IPS-18c (cell line): Measurements from ENCODE around the gene ANTKMT.

Source experiments
- H3K4me3 ChIP-seq: 2 replicates; pipeline ENCODE4 v1.7.0; 2013; ENCODE audit warnings: low read depth, mild to moderate bottlenecking, low read length, moderate library complexity; ENCODE audit not compliant: insufficient read depth
- H3K9me3 ChIP-seq: one replicate; pipeline ENCODE4 v1.6.1; 2013; ENCODE audit warnings: mild to moderate bottlenecking, low read length, moderate library complexity; ENCODE audit not compliant: control insufficient read depth, insufficient read depth

The ANTKMT gene

DNA sequence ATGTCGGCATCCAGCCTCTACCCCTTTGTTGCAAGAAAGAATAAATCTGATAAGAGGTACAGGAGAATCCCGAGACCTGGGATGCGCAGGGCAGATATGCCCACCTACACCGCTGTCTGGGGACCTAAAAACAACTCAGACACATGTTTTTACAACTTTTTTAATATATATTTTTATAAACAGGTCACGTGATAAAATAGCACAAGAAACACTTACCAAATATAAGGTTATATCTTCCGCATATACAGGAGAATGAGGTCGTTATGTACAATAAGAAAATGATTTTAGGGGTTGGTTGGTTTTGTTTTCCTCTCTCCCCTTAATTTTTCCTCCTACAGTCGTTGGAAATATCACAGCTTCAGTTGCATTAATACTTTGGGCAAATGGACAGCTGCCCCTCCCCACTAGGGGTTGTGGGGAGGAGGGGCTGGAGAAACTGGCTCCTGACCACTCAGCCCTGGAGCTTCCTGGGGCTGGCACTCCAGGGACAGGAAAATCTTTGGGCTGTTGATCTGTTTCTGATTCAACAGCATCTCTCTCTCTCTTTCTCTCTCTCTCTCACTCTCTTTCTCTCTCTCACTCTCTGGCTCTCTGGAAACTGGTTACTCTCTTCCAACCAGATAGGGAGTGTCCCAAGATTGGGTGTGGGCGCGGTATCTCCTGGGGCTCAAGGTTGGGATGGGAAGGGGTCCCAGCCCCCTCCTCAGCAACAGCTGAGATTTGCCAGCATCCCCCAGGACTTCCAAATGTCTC is 28.4 kb upstream of the ANTKMT start:
- Histone ChIP-seq H3K4me3 (no peak overlapping the region), H3K9me3 (no peaks in the 10 kb centered on the region)

DNA sequence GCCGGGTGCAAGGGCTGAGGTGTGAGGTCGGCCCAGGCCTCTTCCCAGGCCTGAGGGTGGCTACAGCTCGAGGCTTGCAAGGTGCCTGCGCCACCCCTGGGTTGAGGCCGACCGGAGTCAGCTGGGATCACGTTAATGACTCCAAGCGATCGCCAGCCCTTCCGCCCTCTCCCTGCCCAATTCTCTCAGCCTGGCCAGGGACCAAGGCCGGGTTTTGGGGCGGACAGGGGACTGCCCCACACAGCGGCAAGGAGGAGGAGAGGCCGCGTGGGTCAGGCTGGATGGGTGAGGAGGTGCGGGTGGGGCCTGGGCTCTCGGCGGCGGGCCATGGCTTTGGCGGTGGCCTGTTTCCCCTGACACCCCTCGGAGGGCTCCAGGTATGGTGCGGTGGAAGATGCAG is 27.6 kb upstream of the ANTKMT start:
- Histone ChIP-seq H3K4me3 (peak overlapping the region; percentile 57), H3K9me3 (no peaks in the 10 kb centered on the region)

DNA sequence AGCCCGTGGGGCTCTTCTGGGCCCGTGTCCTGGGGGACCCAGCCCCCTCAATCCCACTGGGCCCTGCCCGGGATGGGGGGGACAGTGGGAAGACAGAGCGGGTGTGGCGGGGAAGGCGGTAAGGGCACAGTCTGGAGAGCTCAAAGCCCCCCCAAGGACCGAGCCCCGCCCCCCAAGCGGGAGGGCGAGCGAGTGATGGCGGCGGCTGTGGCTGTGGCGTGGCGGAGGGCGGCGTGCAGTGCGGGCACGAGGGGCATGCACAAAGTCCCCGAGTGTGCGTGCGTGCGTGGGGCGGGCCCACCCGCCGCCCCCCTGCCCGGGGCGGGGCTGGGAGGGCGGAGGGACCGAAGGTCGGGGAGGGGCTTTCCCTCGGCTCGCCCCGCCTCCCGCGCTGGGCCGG is 27.2 kb upstream of the ANTKMT start:
- H3K4me3 ChIP-seq = peak overlapping the region; percentile 57

DNA sequence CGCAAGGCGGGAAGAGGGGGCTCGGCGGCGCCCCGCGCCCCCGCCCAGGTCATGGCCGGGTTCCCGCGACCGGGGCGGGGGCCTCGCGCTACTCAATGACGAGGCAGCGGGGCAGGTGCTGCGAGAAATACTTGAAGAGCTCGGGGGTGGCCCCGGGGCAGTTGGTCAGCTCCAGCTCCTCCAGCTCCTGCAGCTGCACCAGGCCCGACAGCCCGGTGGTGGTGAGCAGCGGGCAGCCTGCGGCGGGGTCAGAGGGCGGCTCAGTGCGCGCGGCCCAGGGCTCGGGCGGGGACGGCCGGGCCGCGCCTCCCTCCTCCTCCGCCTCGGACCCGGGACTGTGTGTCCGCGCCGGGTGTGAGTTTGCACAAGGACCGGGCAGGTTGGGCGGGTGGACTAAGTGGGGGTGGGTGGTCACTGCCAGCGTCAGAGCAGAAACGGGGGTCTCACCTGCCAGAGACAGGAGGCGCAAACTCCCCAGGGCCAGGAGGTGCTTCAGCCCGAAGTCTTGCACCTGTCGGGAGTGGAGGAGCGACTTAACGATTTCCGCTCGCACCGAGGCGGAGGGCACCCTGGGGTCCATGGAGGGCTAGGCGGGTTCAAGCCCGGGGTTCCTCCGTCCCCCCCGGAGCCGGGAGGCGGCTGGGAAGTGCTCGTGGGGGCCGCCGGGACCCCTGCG is 26.6 kb upstream of the ANTKMT start:
- Histone ChIP-seq H3K4me3 (peak overlapping the region; percentile 57), H3K9me3 (no peaks in the 10 kb centered on the region)

More for the DNA sequence above, 27.2 kb upstream of the ANTKMT start:
- H3K9me3 ChIP-seq = no peaks in the 10 kb centered on the region

DNA sequence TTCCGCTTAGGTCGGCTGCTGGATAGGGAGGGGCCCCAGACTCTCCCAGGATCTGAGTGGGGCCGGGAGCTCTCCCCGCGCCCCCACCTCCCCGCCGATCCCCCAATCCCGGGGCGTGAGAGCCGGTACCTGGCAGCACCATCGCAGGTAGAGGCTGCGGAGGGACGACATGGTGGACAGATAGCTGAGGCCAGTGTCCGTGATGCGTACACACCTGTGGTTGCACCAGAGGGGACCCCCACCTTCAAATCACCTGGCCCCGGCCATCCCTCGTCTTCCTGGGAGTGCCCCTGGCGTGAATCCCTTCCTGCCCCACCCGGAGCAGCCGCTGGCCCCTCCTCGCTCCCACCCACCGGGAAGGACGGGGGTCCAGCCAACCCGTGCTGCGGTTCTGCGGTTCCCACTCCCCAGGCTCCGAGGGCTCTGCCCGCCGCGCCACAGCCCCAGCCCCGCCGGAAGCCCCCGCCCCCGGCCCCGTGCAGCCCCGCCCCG is 26.0 kb upstream of the ANTKMT start:
- H3K4me3 ChIP-seq = peak overlapping the region; percentile 57
- H3K9me3 ChIP-seq = no peaks in the 10 kb centered on the region

DNA sequence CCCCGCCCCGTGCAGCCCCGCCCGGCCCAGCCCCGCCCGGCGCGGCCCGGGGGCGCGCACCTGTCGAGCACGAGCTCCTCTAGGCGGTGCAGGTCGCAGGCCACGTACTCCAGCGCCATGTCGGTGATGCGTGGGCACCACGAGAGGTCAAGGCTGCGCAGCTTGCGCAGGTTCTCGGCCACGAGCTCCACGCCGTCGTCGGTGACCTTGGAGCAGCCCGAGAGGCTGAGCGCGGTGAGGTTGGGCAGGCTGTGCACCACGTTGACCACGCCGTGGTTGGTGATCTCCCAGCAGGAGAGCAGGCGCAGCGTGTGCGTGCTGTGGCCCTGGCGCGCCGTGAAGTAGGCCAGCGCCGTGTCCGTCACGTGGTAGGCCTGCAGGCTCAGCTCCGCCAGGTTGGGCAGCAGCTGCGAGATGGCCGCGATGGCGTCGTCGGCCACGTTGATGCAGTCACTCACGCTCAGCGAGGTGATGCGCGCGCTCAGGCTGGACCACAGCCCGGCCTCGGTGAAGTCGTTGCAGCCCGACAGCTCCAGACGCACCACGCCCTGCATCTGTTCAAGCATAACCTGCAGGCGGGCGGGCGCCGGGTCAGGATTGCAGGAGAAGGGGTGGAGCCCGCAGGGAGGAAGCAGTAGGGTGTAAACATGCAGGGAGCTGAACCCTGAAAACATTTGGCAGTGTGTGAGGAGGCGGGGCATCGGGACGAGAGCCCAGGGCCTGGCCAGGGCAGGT is 25.4 kb upstream of the ANTKMT start:
- H3K9me3 ChIP-seq = no peaks in the 10 kb centered on the region
- peak overlapping the region; percentile 65 for H3K4me3 ChIP-seq

DNA sequence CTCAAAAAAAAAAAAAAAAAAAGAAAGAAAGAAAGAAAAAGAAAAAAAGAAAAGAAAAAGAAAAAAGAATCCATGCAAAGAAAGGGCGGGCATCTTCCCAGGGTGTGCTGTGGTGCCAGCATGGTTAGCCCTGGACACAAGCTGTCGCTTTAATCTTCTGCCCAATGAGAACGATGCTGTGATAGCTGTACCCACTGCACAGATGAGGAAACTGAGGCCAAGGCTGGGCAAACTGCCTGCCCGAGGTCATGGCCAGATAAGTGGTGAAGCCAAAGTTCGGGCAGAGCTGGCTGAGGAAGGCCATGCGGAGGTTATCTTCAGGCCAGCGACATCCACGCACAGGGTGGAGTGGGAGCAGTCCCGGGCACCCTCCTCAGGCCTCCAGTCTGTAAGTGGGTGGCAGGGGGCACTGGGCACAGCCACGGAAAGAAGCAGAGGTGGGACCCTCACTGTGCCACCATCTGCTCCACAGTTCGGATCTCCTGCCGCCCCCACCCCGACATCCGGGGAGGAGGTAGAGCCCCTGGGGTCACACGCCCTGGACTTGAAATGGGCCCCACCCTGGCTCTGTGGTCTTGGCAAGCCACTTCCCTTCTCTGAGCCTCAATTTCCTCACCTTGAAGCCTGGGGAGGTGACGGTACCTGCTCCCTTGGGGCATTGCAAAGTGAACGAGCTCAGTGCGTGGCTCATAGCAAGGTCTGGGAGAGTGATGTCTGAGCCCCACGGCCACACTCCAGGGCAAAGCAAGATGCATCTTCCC is 21.9 kb upstream of the ANTKMT start:
- H3K4me3 ChIP-seq = no peak overlapping the region
- H3K9me3 ChIP-seq = no peaks in the 10 kb centered on the region

DNA sequence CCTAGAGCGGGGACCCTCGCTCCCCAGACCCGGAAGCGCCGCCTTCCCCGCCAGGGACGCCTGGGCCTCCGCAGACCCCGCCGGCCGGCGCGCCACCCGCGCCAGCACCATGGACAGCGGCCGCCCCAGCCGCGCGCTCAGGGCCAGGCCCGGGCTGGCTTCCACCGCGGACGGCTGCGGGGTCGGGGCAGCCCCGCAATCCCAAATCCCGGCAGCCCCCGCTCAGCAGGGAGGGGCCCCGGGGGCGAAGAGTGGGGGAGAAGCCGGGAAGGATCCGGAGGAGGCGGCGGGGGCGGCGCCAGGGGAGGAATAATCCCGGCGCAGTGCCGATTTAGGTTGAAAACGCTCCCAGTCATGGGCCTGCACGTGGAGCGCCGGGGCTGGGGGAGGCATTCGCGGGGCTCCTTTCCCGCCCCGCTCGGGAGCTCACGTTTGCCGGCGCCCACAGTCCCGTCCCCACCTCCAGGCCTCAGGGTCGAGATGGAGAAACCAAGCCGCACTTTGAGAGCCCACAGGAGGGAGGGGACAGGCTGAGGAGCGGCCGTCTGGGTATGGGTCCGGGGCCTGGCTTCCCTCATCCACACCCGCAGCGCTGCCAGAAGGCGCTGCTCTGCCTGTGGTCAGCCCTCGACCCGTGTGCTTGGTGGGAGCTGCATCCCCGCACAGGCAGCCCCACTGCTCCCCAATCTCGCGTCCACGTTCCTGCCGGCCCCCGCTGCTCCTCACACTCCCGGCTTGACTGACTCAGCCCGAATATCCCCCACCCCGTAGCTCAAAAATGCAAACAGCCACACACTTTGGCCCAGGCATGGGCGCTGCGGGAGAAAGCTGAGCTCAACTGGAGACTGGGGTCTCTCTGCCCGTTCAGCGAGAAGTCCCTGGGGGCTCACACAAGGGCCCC is 20.0 kb upstream of the ANTKMT start:
- Histone ChIP-seq H3K9me3 (no peaks in the 10 kb centered on the region), H3K4me3 (peak overlapping the region; percentile 36)

DNA sequence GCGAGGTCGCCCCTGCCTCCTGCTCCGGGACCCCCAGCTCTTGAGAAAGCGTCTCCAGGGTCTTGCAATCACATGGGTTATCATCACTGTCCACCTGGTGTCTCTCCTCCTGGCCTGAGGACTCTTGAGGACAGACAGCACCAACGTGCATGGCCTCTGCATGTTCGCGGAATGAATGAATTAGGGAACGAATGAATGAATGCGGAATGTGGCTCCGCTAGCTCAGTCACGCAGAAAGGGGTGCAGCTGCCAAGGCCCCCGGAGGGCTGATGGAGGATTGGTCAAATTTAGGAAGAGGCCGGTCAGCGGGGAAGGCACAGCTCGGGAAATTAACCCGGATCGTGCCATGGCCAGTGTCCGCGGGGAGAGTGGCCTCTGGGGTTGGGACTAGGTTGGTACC is 18.6 kb upstream of the ANTKMT start:
- no peaks in the 10 kb centered on the region for H3K9me3 ChIP-seq
- H3K4me3 ChIP-seq = no peak overlapping the region

DNA sequence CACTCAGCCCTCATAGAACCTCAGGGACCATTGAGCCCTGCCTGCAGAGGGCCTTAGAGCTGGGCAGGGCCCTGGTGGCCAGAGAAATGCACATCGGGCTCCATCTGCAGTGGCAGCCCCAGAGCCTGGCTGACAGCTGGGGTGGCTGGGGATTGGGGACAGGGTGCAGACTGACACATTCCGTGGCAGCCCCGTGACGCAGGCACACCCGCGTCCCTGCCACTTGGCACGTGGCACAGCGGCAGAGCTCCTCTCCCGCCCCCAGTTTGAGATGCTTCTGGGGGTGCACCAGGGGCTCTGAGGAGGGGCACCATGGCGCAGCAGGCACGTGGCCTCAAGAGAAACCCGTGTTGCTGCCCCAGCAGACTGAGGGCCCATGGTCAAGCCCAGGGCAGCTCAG is 17.5 kb upstream of the ANTKMT start:
- Histone ChIP-seq H3K4me3 (no peak overlapping the region), H3K9me3 (no peaks in the 10 kb centered on the region)

DNA sequence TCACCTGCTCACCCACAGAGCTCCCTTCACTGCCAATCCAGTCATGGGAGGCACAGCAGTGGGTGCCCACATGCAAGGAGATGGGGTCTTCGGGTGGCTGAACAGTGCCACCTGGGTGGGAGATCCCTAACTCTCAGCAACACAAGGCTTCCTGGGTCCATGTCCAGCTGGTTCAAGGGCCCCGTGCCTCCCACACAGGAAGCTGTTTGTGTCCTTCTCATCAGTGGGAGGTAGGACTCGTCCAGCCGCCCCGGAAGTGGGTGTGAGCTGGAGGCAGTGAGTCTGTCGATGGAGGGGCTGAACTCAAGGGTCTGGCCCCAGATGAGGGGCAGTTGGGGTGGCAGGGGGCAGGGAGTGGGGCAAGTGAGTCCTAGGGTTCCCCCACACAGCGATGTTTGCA is 16.9 kb upstream of the ANTKMT start:
- H3K4me3 ChIP-seq = no peak overlapping the region

DNA sequence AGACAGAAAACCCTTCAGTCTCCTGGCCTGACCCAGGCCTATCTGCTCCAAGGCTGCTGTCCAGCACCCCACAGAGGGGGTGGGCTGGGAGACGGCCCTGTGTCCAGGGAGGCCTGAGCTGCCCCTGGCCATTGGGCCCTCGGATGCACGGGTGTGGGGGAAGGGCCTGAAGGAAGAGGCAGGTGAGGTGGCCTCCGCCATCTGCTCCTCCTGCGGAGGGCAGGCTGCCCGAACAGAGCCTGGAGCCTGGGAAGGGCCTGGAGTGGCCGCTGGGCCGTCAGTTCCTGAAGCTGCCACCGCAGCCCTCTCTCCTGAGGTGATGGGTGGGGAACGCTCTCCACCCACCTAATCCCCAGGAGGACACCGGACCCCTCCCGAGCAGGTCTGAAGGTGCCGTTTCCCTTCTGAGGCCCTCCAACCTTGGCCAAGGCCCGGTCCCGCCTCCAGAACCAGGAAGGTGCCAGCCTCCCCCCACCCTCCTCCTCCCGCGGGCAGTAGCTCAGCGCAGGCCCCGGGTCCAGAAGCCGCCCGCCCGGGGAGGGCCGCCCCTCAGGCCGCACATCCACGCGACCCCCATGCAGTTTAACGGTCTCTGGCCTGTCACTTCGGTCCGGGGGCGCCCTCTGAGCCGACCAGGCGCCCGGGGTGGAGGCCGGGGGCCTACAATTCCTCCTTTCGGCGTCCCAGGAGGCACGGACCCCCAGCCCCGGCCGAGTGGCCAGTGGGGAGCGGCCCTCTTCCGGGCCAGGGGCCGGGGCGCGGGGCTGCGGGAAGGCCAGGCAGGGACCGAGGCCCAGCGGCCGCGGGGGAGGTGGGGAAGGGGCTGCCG is 16.2 kb upstream of the ANTKMT start:
- peak overlapping the region; percentile 34; the same call in 1 of the 2 replicates for H3K4me3 ChIP-seq
- no peaks in the 10 kb centered on the region for H3K9me3 ChIP-seq

More for the DNA sequence above, 16.9 kb upstream of the ANTKMT start:
- H3K9me3 ChIP-seq = no peaks in the 10 kb centered on the region

DNA sequence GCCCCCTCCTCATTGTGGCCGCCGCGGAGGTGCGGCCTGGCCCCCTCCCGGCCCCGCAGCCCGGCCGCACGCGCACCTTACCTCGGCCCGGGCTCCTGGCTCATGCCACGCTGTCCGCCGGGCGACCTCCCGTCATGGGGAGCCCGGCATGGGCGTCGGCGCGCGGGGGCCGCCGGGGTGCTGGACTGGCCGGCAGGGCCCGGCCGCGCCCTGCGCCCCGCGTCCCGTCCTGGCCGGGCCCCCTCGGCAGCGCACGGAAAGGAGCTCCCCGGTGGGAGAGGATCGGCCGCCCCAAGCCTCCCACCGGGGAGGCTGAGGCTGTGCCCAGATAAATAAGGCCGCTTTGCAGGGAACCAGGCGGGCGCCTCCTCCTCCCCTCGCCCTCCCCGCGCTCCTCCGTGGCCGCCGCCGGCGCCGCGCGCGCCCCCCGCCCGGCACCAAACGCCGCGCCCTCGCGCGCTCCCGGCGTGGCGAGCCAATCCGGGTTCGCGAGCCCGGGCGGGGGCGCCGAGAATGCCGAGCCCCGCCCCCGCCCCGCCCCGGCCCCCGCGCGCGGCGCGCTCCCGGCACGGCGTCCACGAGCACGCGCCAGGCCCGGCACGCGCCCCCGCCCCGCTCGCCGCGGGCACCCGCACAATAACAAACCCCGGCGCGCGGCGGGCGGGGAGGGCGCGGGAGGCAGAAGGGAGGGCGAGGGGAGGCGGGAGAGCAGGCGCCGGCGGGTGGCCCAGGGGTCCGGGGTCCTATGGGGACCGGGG is 15.3 kb upstream of the ANTKMT start, which contains the start of gene FBXL16:
TSS of gene FBXL16 (minus strand) at position 371 of the 758 bp plus-strand sequence. CDS start 8,396 bp downstream, outside the sequence.
- Histone ChIP-seq H3K4me3 (peak within 1 kb of the TSS; percentile 50), H3K9me3 (no peaks in the 10 kb centered on the region)

DNA sequence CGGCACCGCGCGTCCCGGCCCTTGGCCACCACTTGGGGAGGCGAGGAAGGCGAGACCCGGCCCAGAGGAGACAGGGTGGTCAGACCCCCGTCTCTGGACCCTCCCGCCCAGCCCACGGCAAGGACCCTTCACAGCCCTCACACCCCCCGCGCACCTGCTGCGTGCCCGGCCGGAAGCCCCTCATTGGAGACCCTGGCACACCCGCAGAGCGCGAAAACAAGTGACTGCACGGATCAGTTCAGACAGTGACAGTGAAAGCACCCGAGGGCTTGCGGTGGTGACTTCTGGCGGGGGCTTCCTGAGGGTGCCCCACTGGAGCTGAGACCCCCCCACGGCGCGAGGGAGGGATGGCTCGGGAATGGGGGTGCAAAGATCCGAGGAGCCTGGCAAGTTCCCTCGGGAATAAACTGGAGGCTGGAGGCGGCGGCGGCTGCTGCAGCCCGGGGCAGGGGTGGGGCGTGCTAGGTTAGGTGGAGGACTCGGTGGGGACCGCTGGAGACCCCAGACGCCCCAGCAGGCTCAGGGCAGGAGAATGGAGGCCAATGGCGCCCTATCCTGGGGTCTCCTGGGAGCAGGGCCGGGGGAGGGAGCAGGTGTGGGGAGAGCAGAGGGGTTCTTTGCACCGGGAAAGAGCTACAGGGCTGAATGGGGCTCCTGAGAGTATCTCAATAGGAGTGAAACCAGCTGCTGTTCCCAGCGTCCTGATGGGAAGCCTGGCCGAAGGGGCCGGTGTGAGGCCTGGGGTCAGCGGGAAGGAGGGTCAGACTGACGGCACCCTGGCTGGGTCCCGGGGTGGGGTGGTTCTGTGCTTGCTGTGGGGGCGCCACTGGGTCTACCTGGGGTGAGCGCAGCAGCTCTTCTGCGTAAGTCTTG is 14.5 kb upstream of the ANTKMT start:
- H3K9me3 ChIP-seq = no peaks in the 10 kb centered on the region
- H3K4me3 ChIP-seq = peak overlapping the region; percentile 50
